IPS DF 19.7 (cell line): ENCODE measurements around the gene TPRX2.
"Not testable (repeated sequence)": the region's sequence is repeated elsewhere in the genome, so short reads cannot be mapped to it uniquely, and the experiment has no call there.

ENCODE experiments used
- DNase-seq: peaks from one replicate; pipeline ENCODE4 v3.0.0-alpha.2; 2013; ENCODE audit warnings: low read depth, low spot score

TPRX2 gene, protein sequence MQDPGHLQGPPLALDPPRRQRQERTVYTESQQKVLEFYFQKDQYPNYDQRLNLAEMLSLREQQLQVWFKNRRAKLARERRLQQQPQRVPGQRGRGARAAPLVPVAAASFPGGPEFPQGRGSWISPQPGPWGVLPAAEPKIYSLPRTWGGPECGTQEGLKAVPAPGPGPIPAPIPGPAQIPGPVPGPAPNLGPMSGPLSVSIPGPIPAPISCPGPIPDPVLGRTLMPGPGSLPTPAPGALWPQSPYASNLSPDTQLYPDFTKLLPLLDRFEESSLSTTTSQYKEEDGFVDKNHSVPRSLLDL

GRCh38 chr19:47858646-47859285, at the start of gene TPRX2:
TPRX2 (plus strand) TSS chr19:47859235; CDS start chr19:47859247, 12 bp downstream.
- not testable (repeated sequence) for DNase-seq

DNA sequence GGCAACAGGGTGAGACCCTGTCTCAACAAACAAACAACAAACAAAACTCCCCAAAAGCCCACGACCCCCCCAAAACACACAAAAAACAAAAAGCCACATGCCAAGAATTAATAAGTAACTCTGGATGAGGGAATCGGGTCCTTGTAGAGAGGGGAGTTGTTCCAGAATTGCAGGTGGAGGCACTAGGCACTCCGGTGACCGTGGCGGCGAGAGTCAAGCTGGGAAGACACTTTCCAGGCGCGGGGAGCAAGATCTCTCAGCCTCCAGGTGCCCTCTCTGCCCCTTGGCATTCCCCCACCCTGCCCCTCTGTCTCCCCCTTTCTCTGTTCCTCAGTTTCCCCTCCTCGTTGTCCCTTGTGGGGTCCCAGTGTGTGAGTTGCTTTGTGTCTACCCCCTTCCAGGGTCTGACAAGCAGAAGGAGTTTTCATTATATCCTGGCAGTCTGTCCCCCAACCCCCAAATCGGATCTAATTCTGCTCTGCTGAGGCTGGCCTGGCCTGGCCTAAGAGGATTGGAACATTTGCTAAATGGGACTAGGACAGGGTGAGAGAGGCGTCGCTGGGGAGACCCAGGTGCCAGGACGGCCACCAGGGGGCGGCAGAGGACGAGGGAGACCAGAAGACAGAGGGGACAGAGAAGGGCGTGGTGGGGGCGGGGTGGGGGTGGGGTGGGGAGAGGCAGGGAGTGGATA, 45.6 kb upstream of the TPRX2 start:
- no peak for DNase-seq

GRCh38 chr19:47813995-47814328, 45.1 kb upstream of the TPRX2 start:
- DNase-seq = no peak

DNA sequence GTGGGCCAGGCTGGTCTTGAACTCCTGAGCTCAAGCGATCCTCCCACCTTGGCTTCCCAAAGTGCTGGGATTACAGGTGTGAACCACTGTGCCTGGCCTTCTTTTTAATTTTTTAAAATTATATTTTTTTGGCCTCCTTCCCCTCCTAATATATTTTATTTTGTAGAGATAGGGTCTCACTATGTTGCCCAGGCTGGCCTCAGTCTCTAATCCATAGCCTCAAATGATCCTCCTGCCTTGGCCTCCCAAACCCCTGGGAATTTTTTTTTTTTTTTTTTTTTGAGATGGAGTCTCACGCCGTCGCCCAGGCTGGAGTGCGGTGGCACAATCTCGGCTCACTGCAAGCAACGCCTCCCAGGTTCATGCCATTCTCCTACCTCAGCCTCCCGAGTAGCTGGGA, 42.8 kb upstream of the TPRX2 start:
- not testable (repeated sequence) for DNase-seq

DNA sequence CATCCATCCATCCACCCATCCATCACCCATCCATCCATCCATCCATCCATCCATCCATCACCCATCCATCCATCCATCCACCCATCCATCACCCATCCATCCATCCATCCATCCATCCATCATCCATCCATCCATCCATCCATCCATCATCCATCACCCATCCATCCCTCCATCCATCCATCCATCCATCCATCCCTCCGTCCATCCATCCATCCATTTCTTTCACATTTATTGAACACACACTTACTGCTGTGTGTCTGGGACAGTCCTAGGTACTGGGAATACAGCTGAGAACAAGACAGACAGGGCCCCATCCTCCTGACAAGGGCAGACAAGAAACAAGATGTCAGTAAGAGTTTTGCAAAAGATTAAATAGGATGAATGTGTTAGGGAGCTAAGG, 40.8 kb upstream of the TPRX2 start:
- not testable (repeated sequence) for DNase-seq

DNA sequence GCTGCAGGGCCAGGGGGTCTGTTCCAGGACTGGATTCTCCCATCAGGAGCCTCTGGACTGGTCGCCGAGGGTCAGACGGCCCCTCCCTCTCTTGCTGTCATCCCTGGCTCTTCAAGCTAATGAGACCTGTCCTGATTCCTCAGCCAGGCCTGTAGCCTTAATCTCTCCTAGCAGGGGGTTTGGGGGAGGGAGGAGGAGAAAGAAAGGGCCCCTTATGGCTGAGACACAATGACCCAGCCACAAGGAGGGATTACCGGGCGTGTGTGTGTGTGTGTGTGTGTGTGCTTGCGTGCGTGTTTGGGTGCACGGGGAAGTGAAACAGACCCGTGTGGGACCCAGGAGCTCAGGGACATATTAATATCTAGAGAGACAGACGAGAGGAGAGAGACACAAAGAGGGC, 39.2 kb upstream of the TPRX2 start:
- no peak for DNase-seq

DNA sequence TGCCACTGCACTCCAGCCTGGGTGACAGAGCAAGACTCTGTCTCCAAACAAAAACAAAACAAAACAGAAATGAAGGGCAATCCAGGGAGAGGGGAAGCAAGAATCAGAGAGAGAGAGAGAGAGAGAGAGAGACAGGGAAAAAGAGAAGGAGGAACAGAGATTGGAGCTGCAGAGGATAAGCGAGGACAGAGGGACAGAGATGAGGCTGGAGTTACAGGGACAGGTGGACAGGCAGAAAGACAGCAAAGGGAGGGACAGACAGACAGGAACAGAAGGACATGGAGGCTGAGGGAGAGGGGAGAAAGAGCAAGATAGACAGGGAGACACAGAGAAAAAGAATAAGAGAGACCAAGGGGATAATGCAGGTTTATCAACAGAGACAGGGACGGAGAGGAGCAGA, 38.6 kb upstream of the TPRX2 start:
- DNase-seq = no peak

GRCh38 chr19:47821460-47822020, 37.5 kb upstream of the TPRX2 start, which contains the start of gene CRX:
CRX (plus strand) TSS chr19:47821937; CDS start chr19:47834444, 12,507 bp downstream.
- DNase-seq = no peak

DNA sequence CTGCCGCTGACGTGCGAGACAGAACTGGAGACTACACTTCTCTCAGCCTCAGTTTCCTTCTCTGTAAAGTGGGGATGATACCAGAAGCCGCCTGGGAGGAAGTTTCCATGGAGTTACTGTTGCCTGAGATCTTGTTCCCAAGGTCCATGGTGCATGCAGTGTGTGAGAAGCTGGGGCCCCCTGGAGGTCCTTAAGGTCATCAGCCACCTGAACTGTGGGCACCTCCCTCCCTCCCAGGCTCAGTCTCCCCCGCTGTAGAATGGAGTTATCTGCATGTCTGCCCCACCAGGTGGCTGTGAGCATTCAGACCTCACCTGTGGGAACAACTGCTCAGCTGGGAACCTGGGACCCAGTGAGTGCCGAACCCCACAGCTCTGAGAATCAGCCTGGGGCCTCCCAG, 34.6 kb upstream of the TPRX2 start:
- no peak for DNase-seq

- no peak for DNase-seq
Measured at GRCh38 chr19:47826800-47827199, 32.2 kb upstream of the TPRX2 start.

DNA sequence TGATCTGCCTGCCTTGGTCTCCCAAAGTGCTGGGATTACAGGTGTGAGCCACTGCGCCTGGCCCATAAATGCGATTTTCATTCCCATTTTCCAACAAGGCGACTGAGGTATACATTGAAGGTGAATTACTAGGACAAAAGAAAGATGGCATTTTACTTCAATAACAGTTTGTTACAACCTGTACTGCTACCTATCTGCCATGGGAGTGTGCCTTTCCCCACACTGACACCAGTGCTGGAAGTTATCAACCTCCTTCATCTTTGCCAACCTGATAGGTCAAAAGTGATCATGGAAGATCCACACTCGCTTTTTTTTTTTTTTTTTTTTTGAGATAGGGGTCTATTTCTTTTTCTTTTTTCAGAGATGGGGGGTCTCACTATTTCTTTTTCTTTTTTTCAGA, 26.3 kb upstream of the TPRX2 start:
- no peak for DNase-seq

DNA sequence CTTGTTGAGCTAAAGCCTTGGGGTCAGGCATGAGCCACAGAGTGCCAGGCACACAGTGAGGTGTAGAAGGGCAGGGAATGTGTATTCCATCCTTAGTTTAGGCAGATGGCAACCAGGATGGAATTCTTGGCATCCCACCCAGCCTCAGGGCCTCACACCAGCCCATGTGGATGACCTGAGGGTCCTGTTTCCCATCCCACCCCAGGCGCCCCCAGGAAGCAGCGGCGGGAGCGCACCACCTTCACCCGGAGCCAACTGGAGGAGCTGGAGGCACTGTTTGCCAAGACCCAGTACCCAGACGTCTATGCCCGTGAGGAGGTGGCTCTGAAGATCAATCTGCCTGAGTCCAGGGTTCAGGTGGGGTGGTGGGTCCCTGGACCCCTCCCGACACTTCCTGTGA, 23.0 kb upstream of the TPRX2 start:
- DNase-seq = no peak

GRCh38 chr19:47839411-47839810, 19.6 kb upstream of the TPRX2 start:
- no peak for DNase-seq

GRCh38 chr19:47839913-47840312, 19.1 kb upstream of the TPRX2 start:
- DNase-seq = peak; percentile 50

DNA sequence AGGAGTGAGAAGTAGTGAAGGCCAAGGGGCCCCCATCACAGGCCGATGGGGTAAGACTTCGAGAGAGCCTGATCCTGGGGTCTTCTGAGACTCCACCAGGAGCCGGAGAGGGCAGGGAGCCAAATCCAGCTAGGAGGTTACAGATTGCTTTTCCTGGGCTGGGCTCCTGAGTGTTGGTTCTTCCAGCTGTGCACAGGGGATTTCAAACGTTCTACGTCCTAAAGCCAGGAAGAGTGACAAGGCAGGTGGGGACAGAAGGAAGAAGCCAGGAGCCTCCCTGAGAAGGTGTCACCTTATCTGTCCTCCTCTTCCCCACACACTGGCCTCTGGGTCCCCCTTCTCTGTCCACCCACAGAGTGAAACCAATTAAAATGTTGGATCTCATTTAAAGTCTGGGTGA, 16.1 kb upstream of the TPRX2 start:
- DNase-seq = no peak

- no peak for DNase-seq
Measured at GRCh38 chr19:47848425-47848822, 10.6 kb upstream of the TPRX2 start.

DNA sequence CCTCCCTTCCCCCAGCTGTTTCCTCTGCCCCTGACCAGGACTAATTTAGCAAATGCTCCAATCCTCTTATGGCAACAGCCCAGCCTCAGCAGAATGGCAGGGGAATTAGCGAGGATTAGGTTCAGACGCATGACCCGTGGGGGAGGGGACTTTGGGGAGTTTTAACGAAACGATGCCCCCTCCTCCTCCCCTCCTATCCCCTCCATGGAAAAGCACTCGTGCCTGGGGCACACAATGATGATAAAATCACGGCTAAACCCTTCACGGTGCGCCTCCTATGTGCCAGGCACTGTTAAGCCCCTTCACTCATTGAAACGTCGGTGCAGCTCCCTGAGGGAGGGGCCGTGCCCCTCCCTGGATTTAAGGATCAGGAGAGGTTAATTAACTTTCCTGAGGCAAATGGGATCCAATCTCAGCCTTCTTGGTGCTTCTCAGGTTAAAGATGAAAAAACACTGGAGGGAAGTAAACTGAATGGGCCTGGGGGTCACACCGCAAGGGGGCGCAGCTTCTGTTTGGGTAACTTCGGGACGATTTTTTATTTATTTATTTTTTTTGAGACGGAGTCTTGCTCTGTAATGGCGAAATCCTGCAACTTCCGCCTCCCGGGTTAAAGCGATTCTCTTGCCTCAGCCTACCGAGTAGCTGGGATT, 10.1 kb upstream of the TPRX2 start:
- DNase-seq = peak; percentile 48

GRCh38 chr19:47853003-47853402, 6.0 kb upstream of the TPRX2 start:
- DNase-seq = no peak

DNA sequence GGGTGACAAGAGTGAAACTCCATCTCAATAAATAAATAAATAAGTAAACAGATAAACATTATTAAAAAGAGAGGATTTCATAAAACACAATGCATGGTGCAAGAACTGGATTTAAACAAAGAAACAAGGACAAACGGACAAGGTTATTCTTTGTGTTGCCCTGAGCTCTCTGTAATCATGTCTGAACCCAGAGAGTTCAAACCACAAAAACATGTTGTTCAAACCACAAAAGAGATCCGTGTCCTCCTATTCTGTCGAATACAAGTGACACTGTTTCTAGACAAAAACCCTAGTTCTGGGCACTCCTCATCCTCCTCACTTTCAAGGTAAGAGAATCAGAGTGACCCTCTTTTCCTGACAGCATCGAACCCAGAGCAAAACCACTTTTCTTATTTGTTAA, 4.6 kb upstream of the TPRX2 start:
- no peak for DNase-seq

- DNase-seq = not testable (repeated sequence)
Measured at GRCh38 chr19:47858231-47858630, 804 bp upstream of the TPRX2 start.

GRCh38 chr19:47859838-47860237, 803 bp downstream of the TPRX2 start:
- DNase-seq = not testable (repeated sequence)
